Breast epithelium (tissue), 3 donors: Measurements from ENCODE around the gene SAT2.

Experiments
- POLR2A ChIP-seq: fragments of 450-650 bp; IDR thresholded peaks from one replicate; pipeline ENCODE4 v1.6.1; 2016; ENCODE audit warnings: antibody characterized with exemption, mild to moderate bottlenecking, moderate library complexity
- POLR2AphosphoS5 ChIP-seq, 3 donors: sonication (generic); formaldehyde crosslinking; IDR thresholded peaks; one replicate each; pipeline ENCODE4 v1.6.1; 2017; ENCODE audit warnings: antibody characterized with exemption in 3 of 3
- TF ChIP-seq, protein P1 (sequence below), 3 donors: fragments of 450-650 bp; IDR thresholded peaks; one replicate each; pipeline ENCODE4 v1.5.1; 2016 to 2017; ENCODE audit warnings: antibody characterized with exemption in 3 of 3, mild to moderate bottlenecking in 3 of 3, moderate library complexity in 3 of 3

GRCh38 chr17:7632492-7632894 is 4.9 kb upstream of the SAT2 start:
- TF ChIP-seq POLR2A, result no peak
- TF ChIP-seq, protein P1, sequence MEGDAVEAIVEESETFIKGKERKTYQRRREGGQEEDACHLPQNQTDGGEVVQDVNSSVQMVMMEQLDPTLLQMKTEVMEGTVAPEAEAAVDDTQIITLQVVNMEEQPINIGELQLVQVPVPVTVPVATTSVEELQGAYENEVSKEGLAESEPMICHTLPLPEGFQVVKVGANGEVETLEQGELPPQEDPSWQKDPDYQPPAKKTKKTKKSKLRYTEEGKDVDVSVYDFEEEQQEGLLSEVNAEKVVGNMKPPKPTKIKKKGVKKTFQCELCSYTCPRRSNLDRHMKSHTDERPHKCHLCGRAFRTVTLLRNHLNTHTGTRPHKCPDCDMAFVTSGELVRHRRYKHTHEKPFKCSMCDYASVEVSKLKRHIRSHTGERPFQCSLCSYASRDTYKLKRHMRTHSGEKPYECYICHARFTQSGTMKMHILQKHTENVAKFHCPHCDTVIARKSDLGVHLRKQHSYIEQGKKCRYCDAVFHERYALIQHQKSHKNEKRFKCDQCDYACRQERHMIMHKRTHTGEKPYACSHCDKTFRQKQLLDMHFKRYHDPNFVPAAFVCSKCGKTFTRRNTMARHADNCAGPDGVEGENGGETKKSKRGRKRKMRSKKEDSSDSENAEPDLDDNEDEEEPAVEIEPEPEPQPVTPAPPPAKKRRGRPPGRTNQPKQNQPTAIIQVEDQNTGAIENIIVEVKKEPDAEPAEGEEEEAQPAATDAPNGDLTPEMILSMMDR (IDR thresholded peaks at IDR 0.05), result peak in 2 of 3 donors; percentile 34 to 38
- no peak for TF ChIP-seq POLR2AphosphoS5 (IDR thresholded peaks at IDR 0.05)
